Activated B cell treated with CpG ODN at 0.5 μM for 24 hours (primary cell): ENCODE data around the gene ZNF212. TPM values are rescaled to one million over a fixed set of nuclear protein-coding genes. Genes with fewer than 3 reads are reported as not detected.

Source experiments
- ATAC-seq: fragments of 200-7000 bp; cut with Tn5 transposase; one replicate; pipeline ENCODE4 v1.10.0; 2021; ENCODE audit warnings: low read depth, mild to moderate bottlenecking, moderate library complexity
- CTCF ChIA-PET: fragments of 350-600 bp; sonication (Branson Sonifier 250); formaldehyde crosslinking; loops from one replicate; lab custom pipeline; 2021; ENCODE audit warnings: antibody characterized with exemption; lab: Charles Lee
- POLR2A ChIA-PET: fragments of 350-600 bp; sonication (Branson Sonifier 250); formaldehyde crosslinking; loops from one replicate; lab custom pipeline; 2021; ENCODE audit warnings: antibody characterized with exemption; lab: Charles Lee
- DNase-seq: peaks from one replicate; pipeline ENCODE4 v3.0.0; 2022
- H3K27ac Mint-ChIP-seq: one replicate; pipeline ENCODE4 v1.8.0; 2020; ENCODE audit warnings: mixed read lengths
- H3K27me3 Mint-ChIP-seq: one replicate; pipeline ENCODE4 v1.8.0; 2021; ENCODE audit warnings: mixed read lengths
- H3K36me3 Mint-ChIP-seq: one replicate; pipeline ENCODE4 v1.8.0; 2021; ENCODE audit warnings: low read depth, mixed read lengths
- H3K4me1 Mint-ChIP-seq: one replicate; pipeline ENCODE4 v1.8.0; 2021; ENCODE audit warnings: mixed read lengths
- H3K4me3 Mint-ChIP-seq: one replicate; pipeline ENCODE4 v1.8.0; 2020; ENCODE audit warnings: mild to moderate bottlenecking, mixed read lengths
- H3K9me3 Mint-ChIP-seq: one replicate; pipeline ENCODE4 v1.8.0; 2020; ENCODE audit warnings: mixed read lengths
- CTCF ChIP-seq: fragments of 200-600 bp; IDR thresholded peaks from one replicate; pipeline ENCODE4 v1.8.0; 2022; ENCODE audit warnings: antibody characterized with exemption, mild to moderate bottlenecking
- intact Hi-C: fragments of 100-400 bp; cut with micrococcal nuclease; formaldehyde crosslinking; loops from one replicate; pipeline ENCODE4 v1.15.1; 2024
- total RNA-seq: library from RNA; stranded (reverse); gene quantifications from 2 replicates; pipeline ENCODE4 v1.2.3, GENCODE V29; 2022

ZNF212 gene
- total RNA-seq, 1 donor from 2014 or later, result 21.0 TPM

GRCh38 chr7:149199234-149199995, 40.0 kb upstream of the ZNF212 start:
- peaks cover 21% of the 10 kb centered on the region for H3K4me1 Mint-ChIP-seq
- H3K27ac Mint-ChIP-seq, result no peak overlapping the region
- no peak overlapping the region for H3K4me3 Mint-ChIP-seq
- DNase-seq (no peak), ATAC-seq (no peak)
- intact Hi-C loops, result loop anchor here (5.0 kb wide), 1 partner anchor 223 kb away; no protein-coding TSS in a partner anchor
- CTCF ChIA-PET, result interaction anchor here (0.5 kb wide), 1 partner anchor 299 kb away, joined by 3 read pairs; no protein-coding TSS in a partner anchor
- peaks cover 55% of the 10 kb centered on the region for H3K36me3 Mint-ChIP-seq
- POLR2A ChIA-PET, result no interaction called here
- H3K9me3 Mint-ChIP-seq, result no peaks in the 10 kb centered on the region
- H3K27me3 Mint-ChIP-seq, result no peaks in the 10 kb centered on the region
- no peak for TF ChIP-seq CTCF

GRCh38 chr7:149202831-149203231, 36.6 kb upstream of the ZNF212 start:
- intact Hi-C loops, result no loop called here
- Mint-ChIP-seq H3K4me1 (peaks cover 2% of the 10 kb centered on the region), H3K9me3 (no peaks in the 10 kb centered on the region), H3K27me3 (no peaks in the 10 kb centered on the region), H3K36me3 (peaks cover 78% of the 10 kb centered on the region), H3K4me3 (no peak overlapping the region), H3K27ac (no peak overlapping the region)
- TF ChIP-seq CTCF, result no peak
- ATAC-seq (no peak), DNase-seq (no peak)
- ChIA-PET CTCF (no interaction called here), POLR2A (no interaction called here)

GRCh38 chr7:149205690-149206381, 33.6 kb upstream of the ZNF212 start:
- POLR2A ChIA-PET, result no interaction called here
- Mint-ChIP-seq H3K4me1 (no peaks in the 10 kb centered on the region), H3K27me3 (no peaks in the 10 kb centered on the region), H3K9me3 (no peaks in the 10 kb centered on the region), H3K36me3 (peaks cover 77% of the 10 kb centered on the region), H3K4me3 (no peak overlapping the region), H3K27ac (no peak overlapping the region)
- CTCF ChIA-PET, result no interaction called here
- TF ChIP-seq CTCF, result no peak
- ATAC-seq (no peak), DNase-seq (no peak)
- intact Hi-C loops, result no loop called here

GRCh38 chr7:149207324-149208035, 32.0 kb upstream of the ZNF212 start:
- Mint-ChIP-seq H3K27ac (no peak overlapping the region), H3K36me3 (peaks cover 83% of the 10 kb centered on the region), H3K4me3 (no peak overlapping the region), H3K4me1 (no peaks in the 10 kb centered on the region), H3K9me3 (no peaks in the 10 kb centered on the region), H3K27me3 (no peaks in the 10 kb centered on the region)
- CTCF ChIA-PET, result no interaction called here
- no peak for ATAC-seq
- no peak for DNase-seq
- POLR2A ChIA-PET, result no interaction called here
- intact Hi-C loops, result loop anchor here (2.0 kb wide), 1 partner anchor 289 kb away; the partner anchor contains the start of gene ZNF746
- TF ChIP-seq CTCF, result no peak
